SK-N-MC (cell line): ENCODE data around the gene FKBP5.

Experiments used
- EZH2 ChIP-seq: fragments of 200-600 bp; sonication (generic); IDR thresholded peaks from one replicate; pipeline ENCODE4 v1.6.1; 2017; ENCODE audit warnings: antibody characterized with exemption
- FOXP2 ChIP-seq: optimal IDR thresholded peaks from 2 replicates; pipeline ENCODE3; 2011; ENCODE audit warnings: mild to moderate bottlenecking, moderate library complexity; ENCODE audit not compliant: insufficient read depth; ENCODE audit errors: extremely low read length, control extremely low read depth
- POLR2AphosphoS5 ChIP-seq: IDR thresholded peaks from 2 replicates; pipeline ENCODE4 v1.6.1; 2012; ENCODE audit warnings: mild to moderate bottlenecking, low read depth, low read length, borderline replicate concordance

GRCh38 chr6:35719830-35720733, 31.4 kb upstream of the FKBP5 start:
- TF ChIP-seq POLR2AphosphoS5 = 0 out of 2 replicates have a peak, but pooled peaks have one; percentile 12
- TF ChIP-seq EZH2 = no peak
- peak; percentile 71 for TF ChIP-seq FOXP2
